ENCODE data around the gene GPR180. TPM values are rescaled to one million over a fixed set of nuclear protein-coding genes. Genes with fewer than 3 reads are reported as not detected.

Gene GPR180
- total RNA-seq, 4 donors from 2014 or later, result 0.37 to 4.9 (median 2.3) TPM

- no peak for DNase-seq
- intact Hi-C loops (cut with DNase I; ENCODE audit: low total_unique reads) (no loop called here), in situ Hi-C loops (cut with MboI; ENCODE audit: low pct_ligation_motif_present in 1 of 4, low pct_unique_long_range_greater_than_20kb in 1 of 4, low sequenced_read_pairs in 3 of 4) (loop anchor here in 2 of 4 donors (25.0 kb wide), 3 partner anchors 455 to 730 kb away; no protein-coding TSS in a partner anchor)
- H3K4me1 ChIP-seq, result no peaks in the 10 kb centered on the region
- 68 to 70% methylated on average over 2 of the region's 2 CpGs for WGBS, 2 donors (ENCODE audit: low coverage in 1 of 2)
- no peak overlapping the region for H3K4me3 ChIP-seq
- no peak overlapping the region for H3K27ac ChIP-seq
- H3K9me3 ChIP-seq, result no peaks in the 10 kb centered on the region
- TF ChIP-seq EP300 (IDR thresholded peaks at IDR 0.05; ENCODE audit: low read depth) (no peak), POLR2A (IDR thresholded peaks at IDR 0.05) (no peak), CTCF (IDR thresholded peaks at IDR 0.05) (no peak), POLR2AphosphoS5 (IDR thresholded peaks at IDR 0.05) (no peak)
- H3K36me3 ChIP-seq, result no peaks in the 10 kb centered on the region
- H3K27me3 ChIP-seq, result no peaks in the 10 kb centered on the region
Measured at GRCh38 chr13:94682229-94682628, 80.6 kb downstream of the GPR180 start.

DNA sequence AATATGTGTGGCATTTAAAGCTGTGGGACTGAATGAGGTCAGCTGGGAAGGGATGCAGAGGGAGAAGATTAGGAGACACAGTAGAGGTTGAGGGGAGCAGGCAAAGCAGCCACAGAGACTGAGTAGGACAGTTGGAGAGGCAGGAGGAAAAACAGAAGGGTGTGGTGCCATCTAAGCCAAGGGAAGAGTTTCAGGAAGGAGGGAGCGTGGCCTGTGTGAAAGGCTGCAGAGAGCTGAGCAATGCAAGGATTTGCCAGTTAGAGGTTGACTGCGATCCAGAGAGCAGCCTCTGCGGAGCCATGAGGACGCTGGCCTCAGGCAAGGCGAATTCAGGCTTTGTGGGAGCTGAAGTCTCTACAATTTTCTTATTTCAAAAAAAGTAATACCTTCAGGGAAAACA, 81.8 kb downstream of the GPR180 start:
- intact Hi-C loops (cut with DNase I; ENCODE audit: low total_unique reads), result no loop called here
- H3K27ac ChIP-seq, result no peak overlapping the region
- H3K4me1 ChIP-seq, result no peaks in the 10 kb centered on the region
- no peak overlapping the region for H3K4me3 ChIP-seq
- TF ChIP-seq EP300 (IDR thresholded peaks at IDR 0.05; ENCODE audit: low read depth) (no peak), CTCF (IDR thresholded peaks at IDR 0.05) (no peak), POLR2A (IDR thresholded peaks at IDR 0.05) (no peak), POLR2AphosphoS5 (IDR thresholded peaks at IDR 0.05) (no peak)
- H3K9me3 ChIP-seq, result no peaks in the 10 kb centered on the region
- no peaks in the 10 kb centered on the region for H3K36me3 ChIP-seq
- H3K27me3 ChIP-seq, result peaks cover 1% of the 10 kb centered on the region
- WGBS, 2 donors (ENCODE audit: low coverage in 1 of 2), result 72 to 78% methylated on average over 5 of the region's 5 CpGs
- in situ Hi-C loops (cut with MboI; ENCODE audit: low pct_ligation_motif_present in 1 of 4, low pct_unique_long_range_greater_than_20kb in 1 of 4, low sequenced_read_pairs in 3 of 4), result loop anchor here in 2 of 4 donors (25.0 kb wide), 3 partner anchors 454 to 729 kb away; no protein-coding TSS in a partner anchor
- no peak for DNase-seq

Small RNA genes within 50 kb of the gene (small RNA-seq; reads per million reads assigned to genes)
- 0 to 0.42 (median 0.06) reads per million in 4 donors for gene RNA5SP36

Other genes with a start within 250 kb of the GPR180 start
- not detected for gene DCT, start 122.2 kb upstream of the GPR180 start, total RNA-seq
- 10 to 100 TPM in 2 of 4 donors, 1 to 10 TPM in 2; 3.0 to 20.2 (median 9.6) TPM for gene TGDS, start 5.7 kb upstream of the GPR180 start, total RNA-seq
- not detected for gene SOX21, start 110.7 kb downstream of the GPR180 start, total RNA-seq

Data from transverse colon (tissue), 4 donors.